Measurements from ENCODE around the gene LHFPL6.

- TF ChIP-seq POLR2A (IDR thresholded peaks at IDR 0.05), result no peak
- TF ChIP-seq CTCF (IDR thresholded peaks at IDR 0.05), result no peak
- TF ChIP-seq POLR2AphosphoS5 (IDR thresholded peaks at IDR 0.05), result no peak
Observed at GRCh38 chr13:39585219-39585618, 17.8 kb downstream of the LHFPL6 start.
